Measurements from ENCODE around the gene SMPDL3B.

The SMPDL3B gene

DNA sequence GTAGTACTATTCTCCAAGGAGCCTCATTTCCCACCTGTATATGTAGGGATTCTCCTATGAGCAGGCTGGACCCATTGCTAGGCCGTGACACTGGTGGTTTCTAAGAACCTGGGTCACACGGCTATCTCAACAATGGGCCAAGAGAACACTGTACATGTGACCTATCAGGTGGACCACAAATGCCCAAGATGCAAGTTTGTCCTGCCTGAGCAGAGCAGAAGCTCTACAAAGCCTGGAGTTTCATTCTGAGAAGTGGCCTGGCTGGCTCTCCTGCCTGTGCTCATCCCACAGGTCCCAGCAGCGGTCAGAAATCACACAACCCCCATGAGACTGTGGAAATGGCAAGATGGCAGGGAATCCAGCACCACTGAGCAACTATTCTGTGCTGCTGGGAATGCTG lies 45.3 kb upstream of the SMPDL3B start:
- TF ChIP-seq, protein P1, sequence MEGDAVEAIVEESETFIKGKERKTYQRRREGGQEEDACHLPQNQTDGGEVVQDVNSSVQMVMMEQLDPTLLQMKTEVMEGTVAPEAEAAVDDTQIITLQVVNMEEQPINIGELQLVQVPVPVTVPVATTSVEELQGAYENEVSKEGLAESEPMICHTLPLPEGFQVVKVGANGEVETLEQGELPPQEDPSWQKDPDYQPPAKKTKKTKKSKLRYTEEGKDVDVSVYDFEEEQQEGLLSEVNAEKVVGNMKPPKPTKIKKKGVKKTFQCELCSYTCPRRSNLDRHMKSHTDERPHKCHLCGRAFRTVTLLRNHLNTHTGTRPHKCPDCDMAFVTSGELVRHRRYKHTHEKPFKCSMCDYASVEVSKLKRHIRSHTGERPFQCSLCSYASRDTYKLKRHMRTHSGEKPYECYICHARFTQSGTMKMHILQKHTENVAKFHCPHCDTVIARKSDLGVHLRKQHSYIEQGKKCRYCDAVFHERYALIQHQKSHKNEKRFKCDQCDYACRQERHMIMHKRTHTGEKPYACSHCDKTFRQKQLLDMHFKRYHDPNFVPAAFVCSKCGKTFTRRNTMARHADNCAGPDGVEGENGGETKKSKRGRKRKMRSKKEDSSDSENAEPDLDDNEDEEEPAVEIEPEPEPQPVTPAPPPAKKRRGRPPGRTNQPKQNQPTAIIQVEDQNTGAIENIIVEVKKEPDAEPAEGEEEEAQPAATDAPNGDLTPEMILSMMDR (IDR thresholded peaks at IDR 0.05; ENCODE audit: low read depth, low read length): no peak
- DNase-seq (ENCODE audit: extremely low read depth, low read depth): no peak

- TF ChIP-seq, protein P1 (IDR thresholded peaks at IDR 0.05; ENCODE audit: low read depth, low read length): no peak
- DNase-seq (ENCODE audit: extremely low read depth, low read depth): no peak
Measured at GRCh38 chr1:27891196-27891889, 43.5 kb upstream of the SMPDL3B start.

DNA sequence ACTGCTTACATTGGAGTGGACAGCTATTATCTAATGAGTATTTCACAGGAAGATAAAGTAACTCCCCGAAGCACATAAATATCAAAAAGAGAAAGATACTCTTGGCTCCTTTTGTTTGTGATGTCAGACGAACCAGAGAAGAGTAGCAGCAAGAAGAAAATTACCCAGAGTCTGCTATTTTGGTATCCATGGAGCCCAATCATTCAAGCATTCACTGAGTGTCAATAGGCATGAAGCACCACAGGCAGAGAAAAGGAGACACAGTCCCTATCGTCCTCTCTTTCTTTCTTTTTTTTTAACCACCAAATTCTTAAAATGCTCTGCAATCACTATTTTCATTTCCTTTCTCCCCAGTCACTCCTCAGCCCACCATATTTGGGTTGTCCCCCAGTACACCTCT lies 40.3 kb upstream of the SMPDL3B start:
- DNase-seq (ENCODE audit: extremely low read depth, low read depth): no peak
- TF ChIP-seq, protein P1 (IDR thresholded peaks at IDR 0.05; ENCODE audit: low read depth, low read length): no peak

GRCh38 chr1:27906759-27907158 lies 28.0 kb upstream of the SMPDL3B start:
- TF ChIP-seq, protein P1 (IDR thresholded peaks at IDR 0.05; ENCODE audit: low read depth, low read length): no peak
- no peak for DNase-seq (ENCODE audit: extremely low read depth, low read depth)

- no peak for DNase-seq (ENCODE audit: extremely low read depth, low read depth)
- TF ChIP-seq, protein P1 (IDR thresholded peaks at IDR 0.05; ENCODE audit: low read depth, low read length): no peak
Measured at GRCh38 chr1:27912429-27912828, 22.4 kb upstream of the SMPDL3B start.

GRCh38 chr1:27915082-27915575 lies 19.7 kb upstream of the SMPDL3B start:
- TF ChIP-seq, protein P1 (IDR thresholded peaks at IDR 0.05; ENCODE audit: low read depth, low read length): no peak
- no peak for DNase-seq (ENCODE audit: extremely low read depth, low read depth)

DNA sequence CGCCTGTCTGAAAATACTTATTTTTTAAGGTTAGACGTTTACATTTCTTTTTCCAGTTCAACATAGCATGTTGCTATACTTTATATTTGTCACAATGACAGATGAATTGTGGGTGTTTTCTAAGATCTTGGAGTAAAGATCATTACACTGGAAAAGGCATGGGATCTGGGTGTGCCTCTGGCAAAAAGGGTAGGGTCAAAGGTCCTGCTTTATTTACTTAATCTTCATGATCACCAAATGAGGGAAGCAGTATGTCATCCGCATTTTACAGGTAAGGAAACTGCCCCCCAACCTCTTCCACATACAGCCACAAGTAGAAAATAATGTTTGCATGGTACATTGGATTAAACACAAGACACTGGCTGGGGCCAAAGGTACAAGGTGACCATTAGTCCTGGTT lies 12.5 kb upstream of the SMPDL3B start:
- TF ChIP-seq, protein P1 (IDR thresholded peaks at IDR 0.05; ENCODE audit: low read depth, low read length): no peak
- no peak for DNase-seq (ENCODE audit: extremely low read depth, low read depth)

Measured in AG09319 (cell line).